Dendritic cell treated with granulocyte-macrophage colony-stimulating factor and Interleukin-4, amounts not matched to agents 40 ng/mL and 50 ng/mL, for 4 days (primary cell): ENCODE data around the gene GASK1A.

ENCODE experiments used
- H3K27ac Mint-ChIP-seq: one replicate; pipeline ENCODE4 v1.8.0; 2022; ENCODE audit warnings: mild to moderate bottlenecking, mixed read lengths
- H3K27me3 Mint-ChIP-seq: one replicate; pipeline ENCODE4 v1.8.0; 2022; ENCODE audit warnings: mild to moderate bottlenecking, mixed read lengths
- H3K36me3 Mint-ChIP-seq: one replicate; pipeline ENCODE4 v1.8.0; 2022; ENCODE audit warnings: low read depth, mixed read lengths
- H3K4me1 Mint-ChIP-seq: one replicate; pipeline ENCODE4 v1.8.0; 2022; ENCODE audit warnings: low read depth, mixed read lengths
- H3K4me3 Mint-ChIP-seq: one replicate; pipeline ENCODE4 v1.8.0; 2022; ENCODE audit warnings: mild to moderate bottlenecking, moderate library complexity, mixed read lengths
- H3K9me3 Mint-ChIP-seq: one replicate; pipeline ENCODE4 v1.8.0; 2022; ENCODE audit warnings: mixed read lengths
- intact Hi-C: fragments of 100-400 bp; cut with micrococcal nuclease; formaldehyde crosslinking; loops from one replicate; pipeline ENCODE4 v1.15.0; 2022

GASK1A gene

GRCh38 chr3:42994595-42994994, 15.5 kb downstream of the GASK1A start:
- H3K36me3 Mint-ChIP-seq, result no peaks in the 10 kb centered on the region
- H3K9me3 Mint-ChIP-seq, result no peaks in the 10 kb centered on the region

GRCh38 chr3:42996021-42996420, 16.9 kb downstream of the GASK1A start:
- peaks cover 7% of the 10 kb centered on the region for H3K27me3 Mint-ChIP-seq
- intact Hi-C loops, result no loop called here
- H3K27ac Mint-ChIP-seq, result no peak overlapping the region
- H3K4me3 Mint-ChIP-seq, result no peak overlapping the region
- no peaks in the 10 kb centered on the region for H3K9me3 Mint-ChIP-seq
- H3K36me3 Mint-ChIP-seq, result no peaks in the 10 kb centered on the region
- peaks cover 27% of the 10 kb centered on the region for H3K4me1 Mint-ChIP-seq

More at GRCh38 chr3:42994595-42994994, 15.5 kb downstream of the GASK1A start:
- peaks cover 24% of the 10 kb centered on the region for H3K4me1 Mint-ChIP-seq
- no peak overlapping the region for H3K4me3 Mint-ChIP-seq
- no peak overlapping the region for H3K27ac Mint-ChIP-seq
- H3K27me3 Mint-ChIP-seq, result peaks cover 5% of the 10 kb centered on the region
- intact Hi-C loops, result no loop called here

GRCh38 chr3:42996633-42997075, 17.5 kb downstream of the GASK1A start:
- Mint-ChIP-seq H3K36me3 (no peaks in the 10 kb centered on the region), H3K4me3 (no peak overlapping the region), H3K4me1 (peaks cover 25% of the 10 kb centered on the region), H3K27me3 (peaks cover 7% of the 10 kb centered on the region), H3K27ac (no peak overlapping the region), H3K9me3 (no peaks in the 10 kb centered on the region)
- intact Hi-C loops, result no loop called here

- H3K27ac Mint-ChIP-seq, result no peak overlapping the region
- H3K36me3 Mint-ChIP-seq, result no peaks in the 10 kb centered on the region
- H3K4me1 Mint-ChIP-seq, result peaks cover 30% of the 10 kb centered on the region
- intact Hi-C loops, result no loop called here
- no peak overlapping the region for H3K4me3 Mint-ChIP-seq
- no peaks in the 10 kb centered on the region for H3K9me3 Mint-ChIP-seq
- peaks cover 7% of the 10 kb centered on the region for H3K27me3 Mint-ChIP-seq
These were observed 20.1 kb downstream of the GASK1A start for GRCh38 chr3:42999212-42999611.

- intact Hi-C loops, result no loop called here
- H3K36me3 Mint-ChIP-seq, result no peaks in the 10 kb centered on the region
- peaks cover 35% of the 10 kb centered on the region for H3K4me1 Mint-ChIP-seq
- no peak overlapping the region for H3K4me3 Mint-ChIP-seq
- no peaks in the 10 kb centered on the region for H3K9me3 Mint-ChIP-seq
- H3K27me3 Mint-ChIP-seq, result peaks cover 7% of the 10 kb centered on the region
- H3K27ac Mint-ChIP-seq, result peak overlapping the region; percentile 35
These were observed 20.5 kb downstream of the GASK1A start for GRCh38 chr3:42999632-43000031.

- H3K27ac Mint-ChIP-seq, result peak overlapping the region; percentile 35
- H3K4me1 Mint-ChIP-seq, result peaks cover 40% of the 10 kb centered on the region
- H3K4me3 Mint-ChIP-seq, result no peak overlapping the region
- intact Hi-C loops, result no loop called here
- peaks cover 7% of the 10 kb centered on the region for H3K27me3 Mint-ChIP-seq
- no peaks in the 10 kb centered on the region for H3K36me3 Mint-ChIP-seq
- H3K9me3 Mint-ChIP-seq, result no peaks in the 10 kb centered on the region
These were observed 21.3 kb downstream of the GASK1A start for GRCh38 chr3:43000387-43000786.

- Mint-ChIP-seq H3K9me3 (no peaks in the 10 kb centered on the region), H3K4me3 (no peak overlapping the region), H3K27ac (no peak overlapping the region), H3K27me3 (peaks cover 7% of the 10 kb centered on the region), H3K4me1 (peaks cover 48% of the 10 kb centered on the region), H3K36me3 (no peaks in the 10 kb centered on the region)
- intact Hi-C loops, result no loop called here
These were observed 22.0 kb downstream of the GASK1A start for GRCh38 chr3:43001094-43001553.

- Mint-ChIP-seq H3K36me3 (no peaks in the 10 kb centered on the region), H3K4me1 (peaks cover 46% of the 10 kb centered on the region), H3K9me3 (no peaks in the 10 kb centered on the region), H3K27ac (no peak overlapping the region), H3K4me3 (no peak overlapping the region), H3K27me3 (peaks cover 7% of the 10 kb centered on the region)
- intact Hi-C loops, result no loop called here
These were observed 22.5 kb downstream of the GASK1A start for GRCh38 chr3:43001556-43002121.

GRCh38 chr3:43004282-43004681, 25.2 kb downstream of the GASK1A start:
- Mint-ChIP-seq H3K9me3 (no peaks in the 10 kb centered on the region), H3K4me3 (no peak overlapping the region), H3K36me3 (no peaks in the 10 kb centered on the region), H3K4me1 (peaks cover 30% of the 10 kb centered on the region), H3K27ac (no peak overlapping the region), H3K27me3 (peaks cover 3% of the 10 kb centered on the region)
- intact Hi-C loops, result no loop called here

- Mint-ChIP-seq H3K27ac (no peak overlapping the region), H3K4me3 (no peak overlapping the region), H3K27me3 (no peaks in the 10 kb centered on the region), H3K36me3 (no peaks in the 10 kb centered on the region), H3K9me3 (no peaks in the 10 kb centered on the region), H3K4me1 (peaks cover 25% of the 10 kb centered on the region)
- intact Hi-C loops, result no loop called here
These were observed 26.1 kb downstream of the GASK1A start for GRCh38 chr3:43005253-43005652.

- intact Hi-C loops, result no loop called here
- Mint-ChIP-seq H3K27me3 (no peaks in the 10 kb centered on the region), H3K4me1 (peaks cover 25% of the 10 kb centered on the region), H3K36me3 (no peaks in the 10 kb centered on the region), H3K9me3 (no peaks in the 10 kb centered on the region), H3K4me3 (no peak overlapping the region), H3K27ac (no peak overlapping the region)
These were observed 26.9 kb downstream of the GASK1A start for GRCh38 chr3:43005981-43006380.

GRCh38 chr3:43006825-43007224, 27.7 kb downstream of the GASK1A start:
- H3K27ac Mint-ChIP-seq, result no peak overlapping the region
- intact Hi-C loops, result no loop called here

GRCh38 chr3:43009547-43009946, 30.4 kb downstream of the GASK1A start:
- intact Hi-C loops, result no loop called here
- Mint-ChIP-seq H3K4me1 (peaks cover 16% of the 10 kb centered on the region), H3K4me3 (no peak overlapping the region)

More at GRCh38 chr3:43006825-43007224, 27.7 kb downstream of the GASK1A start:
- no peaks in the 10 kb centered on the region for H3K27me3 Mint-ChIP-seq
- H3K4me3 Mint-ChIP-seq, result no peak overlapping the region
- H3K36me3 Mint-ChIP-seq, result no peaks in the 10 kb centered on the region
- no peaks in the 10 kb centered on the region for H3K9me3 Mint-ChIP-seq
- peaks cover 25% of the 10 kb centered on the region for H3K4me1 Mint-ChIP-seq

GRCh38 chr3:43010638-43011037, 31.5 kb downstream of the GASK1A start:
- no peak overlapping the region for H3K4me3 Mint-ChIP-seq
- H3K27me3 Mint-ChIP-seq, result no peaks in the 10 kb centered on the region
- H3K27ac Mint-ChIP-seq, result no peak overlapping the region
- intact Hi-C loops, result no loop called here
- H3K9me3 Mint-ChIP-seq, result no peaks in the 10 kb centered on the region
- peaks cover 6% of the 10 kb centered on the region for H3K4me1 Mint-ChIP-seq
- H3K36me3 Mint-ChIP-seq, result no peaks in the 10 kb centered on the region

More at GRCh38 chr3:43009547-43009946, 30.4 kb downstream of the GASK1A start:
- Mint-ChIP-seq H3K27me3 (no peaks in the 10 kb centered on the region), H3K27ac (no peak overlapping the region), H3K36me3 (no peaks in the 10 kb centered on the region), H3K9me3 (no peaks in the 10 kb centered on the region)

GRCh38 chr3:43011638-43012037, 32.5 kb downstream of the GASK1A start:
- H3K4me1 Mint-ChIP-seq, result no peaks in the 10 kb centered on the region
- intact Hi-C loops, result no loop called here
- H3K27ac Mint-ChIP-seq, result no peak overlapping the region
- no peak overlapping the region for H3K4me3 Mint-ChIP-seq
- no peaks in the 10 kb centered on the region for H3K36me3 Mint-ChIP-seq
- no peaks in the 10 kb centered on the region for H3K9me3 Mint-ChIP-seq
- H3K27me3 Mint-ChIP-seq, result no peaks in the 10 kb centered on the region
